ENCODE data around the gene BIRC7. TPM values are rescaled to one million over a fixed set of nuclear protein-coding genes. Genes with fewer than 3 reads are reported as not detected.
A peak's percentile ranks its signal among the peaks of the same experiment; 100 is the strongest.

Gene BIRC7
- total RNA-seq, 1 donor: 0.09 TPM

DNA sequence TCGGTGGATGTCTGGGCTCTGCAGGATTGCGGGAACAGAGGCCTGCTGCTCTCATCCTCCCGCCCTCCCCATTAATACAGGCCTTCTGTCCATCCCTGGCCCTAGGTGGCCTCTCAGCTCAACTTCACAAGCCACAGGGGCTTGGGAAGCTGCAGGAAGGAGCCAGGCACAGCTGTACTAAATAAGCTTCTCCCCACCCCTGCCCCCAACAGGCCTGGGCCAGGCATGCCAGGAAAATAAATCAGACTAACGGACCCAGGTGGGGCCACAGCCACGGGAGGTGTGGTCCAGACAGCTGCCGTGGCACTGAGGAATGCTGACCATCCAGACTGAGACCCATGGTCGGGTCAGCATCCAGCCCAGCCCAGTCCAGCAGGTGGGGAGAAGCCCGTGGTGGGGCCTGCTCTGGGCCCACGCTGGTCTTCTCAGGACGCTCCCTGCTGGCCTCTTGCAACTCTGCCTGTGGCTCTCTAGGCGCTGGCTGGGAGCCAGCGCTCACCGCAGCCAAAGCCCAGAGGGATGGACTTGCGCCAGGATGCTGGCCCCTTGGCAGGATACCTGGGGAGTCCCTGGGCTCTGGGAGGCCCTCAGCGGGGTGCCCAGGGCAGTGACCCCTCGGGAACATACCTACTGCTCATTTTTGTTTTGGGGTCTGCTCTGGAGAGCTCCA, 11.2 kb upstream of the BIRC7 start:
- peak; percentile 45 for DNase-seq (ENCODE audit: low read depth)
- TF ChIP-seq, protein P1, sequence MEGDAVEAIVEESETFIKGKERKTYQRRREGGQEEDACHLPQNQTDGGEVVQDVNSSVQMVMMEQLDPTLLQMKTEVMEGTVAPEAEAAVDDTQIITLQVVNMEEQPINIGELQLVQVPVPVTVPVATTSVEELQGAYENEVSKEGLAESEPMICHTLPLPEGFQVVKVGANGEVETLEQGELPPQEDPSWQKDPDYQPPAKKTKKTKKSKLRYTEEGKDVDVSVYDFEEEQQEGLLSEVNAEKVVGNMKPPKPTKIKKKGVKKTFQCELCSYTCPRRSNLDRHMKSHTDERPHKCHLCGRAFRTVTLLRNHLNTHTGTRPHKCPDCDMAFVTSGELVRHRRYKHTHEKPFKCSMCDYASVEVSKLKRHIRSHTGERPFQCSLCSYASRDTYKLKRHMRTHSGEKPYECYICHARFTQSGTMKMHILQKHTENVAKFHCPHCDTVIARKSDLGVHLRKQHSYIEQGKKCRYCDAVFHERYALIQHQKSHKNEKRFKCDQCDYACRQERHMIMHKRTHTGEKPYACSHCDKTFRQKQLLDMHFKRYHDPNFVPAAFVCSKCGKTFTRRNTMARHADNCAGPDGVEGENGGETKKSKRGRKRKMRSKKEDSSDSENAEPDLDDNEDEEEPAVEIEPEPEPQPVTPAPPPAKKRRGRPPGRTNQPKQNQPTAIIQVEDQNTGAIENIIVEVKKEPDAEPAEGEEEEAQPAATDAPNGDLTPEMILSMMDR (IDR thresholded peaks at IDR 0.05; ENCODE audit: insufficient read depth, low read length): peak; percentile 27
- H3K4me3 ChIP-seq (ENCODE audit: low read depth, low read length): no peak overlapping the region

DNA sequence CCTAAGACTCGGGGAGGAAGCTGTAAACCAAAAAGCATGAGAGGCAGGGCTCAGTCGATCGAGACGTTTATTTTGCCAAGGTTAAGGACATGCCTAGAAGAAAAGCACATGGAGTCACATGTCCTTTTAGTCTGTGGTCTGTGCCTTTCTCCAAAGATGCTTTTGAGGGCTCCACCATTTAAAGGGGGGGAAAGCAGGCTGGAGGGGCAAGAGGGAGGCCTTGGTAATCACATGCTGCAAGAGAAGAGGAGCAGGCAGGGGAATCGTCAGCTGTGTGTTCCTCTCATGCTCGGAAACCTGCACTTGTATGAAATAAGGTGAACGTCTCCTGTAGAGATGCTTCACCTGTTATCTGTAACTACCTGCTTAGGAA, 10.6 kb upstream of the BIRC7 start:
- H3K4me3 ChIP-seq (ENCODE audit: low read depth, low read length): no peak overlapping the region
- no peak for DNase-seq (ENCODE audit: low read depth)
- TF ChIP-seq, protein P1 (IDR thresholded peaks at IDR 0.05; ENCODE audit: insufficient read depth, low read length): no peak

DNA sequence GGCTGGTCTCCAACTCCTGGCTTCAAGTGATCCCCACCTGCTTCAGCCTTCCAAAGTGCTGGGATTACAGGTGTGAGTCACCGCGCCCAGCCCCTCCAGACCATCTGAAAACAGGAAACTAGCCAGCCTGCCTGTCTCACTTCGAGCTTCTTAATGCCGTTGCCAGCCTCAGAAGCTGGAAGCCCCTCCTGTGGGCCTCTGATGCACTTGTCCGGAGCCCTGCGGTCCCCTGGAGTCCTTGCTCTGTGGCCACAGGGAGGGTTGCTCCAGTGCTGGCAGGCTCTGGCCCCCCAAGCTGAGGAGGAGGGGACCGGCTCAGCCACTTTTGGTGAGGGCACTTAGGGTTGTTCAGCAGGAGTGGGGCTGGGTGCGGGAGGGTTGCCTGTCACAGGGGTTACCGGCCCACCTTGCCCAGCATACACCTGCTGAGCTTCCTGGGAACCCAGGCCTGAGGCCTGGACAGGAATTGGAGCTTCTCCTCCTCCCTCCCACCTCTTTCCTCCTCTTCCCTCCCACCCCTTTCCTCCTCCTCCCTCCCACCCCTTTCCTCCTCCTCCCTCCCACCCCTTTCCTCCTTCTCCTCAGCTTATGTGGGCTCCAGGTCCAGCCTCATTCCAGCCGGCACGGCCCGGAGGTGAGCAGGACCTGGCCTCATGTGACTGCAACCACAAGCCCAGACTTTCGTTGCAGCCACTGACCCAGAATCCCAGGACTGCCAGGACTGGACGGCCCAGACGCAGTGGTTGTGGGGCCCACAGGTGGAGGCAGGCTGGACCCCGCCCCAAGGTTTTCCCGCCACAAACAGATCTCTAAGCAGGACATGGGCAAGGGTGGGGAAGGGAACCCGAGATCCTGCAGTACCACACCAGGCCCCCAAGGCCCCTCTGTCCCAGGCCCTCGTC, 9.4 kb upstream of the BIRC7 start:
- TF ChIP-seq, protein P1 (IDR thresholded peaks at IDR 0.05; ENCODE audit: insufficient read depth, low read length): no peak
- DNase-seq (ENCODE audit: low read depth): no peak

DNA sequence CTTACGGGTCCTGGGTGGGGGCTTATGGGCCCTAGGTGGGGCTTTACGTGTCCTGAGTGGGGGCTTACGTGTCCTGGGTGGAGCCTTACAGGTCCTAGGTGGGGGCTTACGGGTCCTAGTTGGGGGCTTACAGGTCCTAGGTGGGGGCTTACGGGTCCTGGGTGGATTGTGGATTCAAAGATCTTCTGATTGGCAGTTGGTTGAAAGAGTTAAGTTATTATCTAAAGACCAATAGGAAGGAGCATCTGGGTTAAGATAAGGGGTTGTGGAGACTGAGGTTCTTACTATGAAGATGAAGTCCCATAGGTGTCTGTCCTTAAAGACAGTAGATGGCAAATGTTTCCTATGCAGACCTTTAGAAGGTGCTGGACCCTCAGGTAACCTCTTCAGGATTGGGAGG, 8.4 kb upstream of the BIRC7 start:
- H3K4me3 ChIP-seq (ENCODE audit: low read depth, low read length): no peak overlapping the region
- TF ChIP-seq, protein P1 (IDR thresholded peaks at IDR 0.05; ENCODE audit: insufficient read depth, low read length): no peak
- DNase-seq (ENCODE audit: low read depth): no peak

More for the DNA sequence above, 9.4 kb upstream of the BIRC7 start:
- no peak overlapping the region for H3K4me3 ChIP-seq (ENCODE audit: low read depth, low read length)

DNA sequence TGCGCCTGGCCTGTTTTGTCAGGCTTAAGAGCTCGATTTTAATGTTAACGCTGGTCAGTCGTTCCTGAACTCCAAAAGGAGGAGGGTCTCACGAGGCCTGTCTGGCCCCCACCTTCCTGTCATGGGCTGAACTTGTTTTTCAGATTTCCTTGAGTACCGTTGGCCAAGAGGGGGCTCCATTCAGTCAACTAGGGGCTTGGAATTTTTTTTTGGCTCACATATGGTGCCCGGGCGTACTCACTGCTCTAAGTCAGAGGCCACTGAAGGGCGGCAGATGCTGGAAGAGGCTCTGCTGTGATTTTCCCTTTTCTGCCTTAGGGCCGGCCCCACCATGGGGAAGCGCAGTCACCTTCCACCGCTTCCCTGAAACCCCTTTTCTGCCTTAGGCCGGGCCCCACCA, 6.9 kb upstream of the BIRC7 start:
- no peak overlapping the region for H3K4me3 ChIP-seq (ENCODE audit: low read depth, low read length)
- DNase-seq (ENCODE audit: low read depth): no peak
- TF ChIP-seq, protein P1 (IDR thresholded peaks at IDR 0.05; ENCODE audit: insufficient read depth, low read length): no peak

DNA sequence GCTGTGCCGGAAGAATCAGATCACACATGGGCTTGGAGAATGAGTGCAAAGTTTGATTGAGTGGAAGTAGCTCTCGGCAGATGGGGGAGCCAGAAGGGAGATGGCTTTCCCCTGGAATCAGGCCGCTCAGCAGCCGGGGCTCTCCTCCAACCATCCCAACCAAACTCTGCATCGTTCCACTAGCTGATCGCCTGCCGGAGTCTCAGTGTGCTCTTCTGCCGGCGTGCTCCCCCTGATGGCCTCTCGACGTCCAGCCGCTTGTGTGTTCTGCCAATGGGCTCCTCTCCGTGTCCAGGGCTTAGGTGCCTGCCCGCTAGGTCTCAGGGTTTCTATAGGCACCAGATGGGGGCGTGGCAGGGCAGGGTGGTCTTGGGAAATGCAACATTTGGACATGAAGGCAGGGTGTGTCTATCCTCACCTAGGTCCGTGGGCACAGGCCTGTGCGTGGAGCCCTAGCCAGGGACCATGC, 4.9 kb upstream of the BIRC7 start:
- no peak overlapping the region for H3K4me3 ChIP-seq (ENCODE audit: low read depth, low read length)
- TF ChIP-seq, protein P1 (IDR thresholded peaks at IDR 0.05; ENCODE audit: insufficient read depth, low read length): peak; percentile 78
- peak; percentile 65 for DNase-seq (ENCODE audit: low read depth)

Measured in fibroblast of the aortic adventitia (primary cell).